OCI-LY7 (cell line): ENCODE results near the gene ERCC5.

Experiments
- CTCF ChIP-seq: fragments of 200-600 bp; sonication (generic); conservative IDR thresholded peaks from 2 replicates; pipeline ENCODE4 v1.5.1; 2014; ENCODE audit warnings: mild to moderate bottlenecking, antibody characterized with exemption, low read length, moderate library complexity, mixed read lengths
- EZH2phosphoT487 ChIP-seq: fragments of 200-600 bp; sonication (generic); IDR thresholded peaks from 2 replicates; pipeline ENCODE4 v1.6.1; 2018; ENCODE audit warnings: low read depth, borderline replicate concordance, mild to moderate bottlenecking, mixed run types, antibody characterized with exemption, low read length, moderate library complexity, mixed read lengths

- TF ChIP-seq CTCF (no peak), EZH2phosphoT487 (no peak)
Measured at GRCh38 chr13:102912599-102912998, 66.8 kb downstream of the ERCC5 start.
